ENCODE data around the gene GNAQ.

The GNAQ gene

GRCh38 chr9:77807846-77808750 is 223.5 kb downstream of the GNAQ start:
- no peak for TF ChIP-seq CTCF (IDR thresholded peaks at IDR 0.05; ENCODE audit: low read depth, low read length)
- H3K4me3 ChIP-seq (ENCODE audit: low read depth, low read length): no peak overlapping the region

- H3K4me3 ChIP-seq (ENCODE audit: low read depth, low read length): no peak overlapping the region
- TF ChIP-seq CTCF (IDR thresholded peaks at IDR 0.05; ENCODE audit: low read depth, low read length): no peak
Observed at GRCh38 chr9:77807281-77807683, 224.3 kb downstream of the GNAQ start.

- no peak for TF ChIP-seq CTCF (IDR thresholded peaks at IDR 0.05; ENCODE audit: low read depth, low read length)
Observed at GRCh38 chr9:77806741-77807140, 224.9 kb downstream of the GNAQ start.

GRCh38 chr9:77805810-77806209 is 225.8 kb downstream of the GNAQ start:
- H3K4me3 ChIP-seq (ENCODE audit: low read depth, low read length): no peak overlapping the region
- no peak for TF ChIP-seq CTCF (IDR thresholded peaks at IDR 0.05; ENCODE audit: low read depth, low read length)

More at GRCh38 chr9:77806741-77807140, 224.9 kb downstream of the GNAQ start:
- no peak overlapping the region for H3K4me3 ChIP-seq (ENCODE audit: low read depth, low read length)

- no peak for TF ChIP-seq CTCF (IDR thresholded peaks at IDR 0.05; ENCODE audit: low read depth, low read length)
- no peak overlapping the region for H3K4me3 ChIP-seq (ENCODE audit: low read depth, low read length)
Observed at GRCh38 chr9:77803423-77803822, 228.2 kb downstream of the GNAQ start.

- TF ChIP-seq CTCF (IDR thresholded peaks at IDR 0.05; ENCODE audit: low read depth, low read length): no peak
Observed at GRCh38 chr9:77802515-77803293, 228.9 kb downstream of the GNAQ start.

GRCh38 chr9:77802064-77802463 is 229.5 kb downstream of the GNAQ start:
- no peak for TF ChIP-seq CTCF (IDR thresholded peaks at IDR 0.05; ENCODE audit: low read depth, low read length)
- no peak overlapping the region for H3K4me3 ChIP-seq (ENCODE audit: low read depth, low read length)

More at GRCh38 chr9:77802515-77803293, 228.9 kb downstream of the GNAQ start:
- no peak overlapping the region for H3K4me3 ChIP-seq (ENCODE audit: low read depth, low read length)
